BJ (cell line): ENCODE results near the gene AKR1E2. TPM values are rescaled to one million over a fixed set of nuclear protein-coding genes. Genes with fewer than 3 reads are reported as not detected.

Experiments
- CTCF ChIA-PET: fragments of 350-600 bp; formaldehyde crosslinking; extraction: SDS; loops from one replicate; lab custom pipeline; 2021; ENCODE audit warnings: antibody characterized with exemption, inconsistent platforms; lab: Yijun Ruan, JAX
- POLR2A ChIA-PET: fragments of 300-600 bp; sonication (Branson Sonifier 250); formaldehyde crosslinking; extraction: SDS; loops from one replicate; lab custom pipeline; 2021; ENCODE audit warnings: antibody characterized with exemption; lab: Charles Lee
- DNase-seq: peaks from one replicate; pipeline ENCODE4 v3.0.0-alpha.2; 2011; ENCODE audit warnings: low read depth
- H3K27me3 ChIP-seq: 2 replicates; pipeline ENCODE4 v1.6.0; 2011; ENCODE audit warnings: low read length; ENCODE audit not compliant: control insufficient read depth, insufficient read depth
- H3K36me3 ChIP-seq: 2 replicates; pipeline ENCODE4 v1.5.1; 2011; ENCODE audit warnings: low read length; ENCODE audit not compliant: control insufficient read depth, insufficient read depth
- H3K4me3 ChIP-seq: 2 replicates; pipeline ENCODE4 v1.5.1; 2011; ENCODE audit warnings: low read depth, mild to moderate bottlenecking, control low read depth, low read length
- polyA plus RNA-seq: library from polyadenylated mRNA; depleted of rRNA; stranded (reverse); fragments of >200 nt; gene quantifications from 2 replicates; pipeline ENCODE4 v1.2.3, GENCODE V29; 2011
- TF ChIP-seq, protein P1 (sequence below): IDR thresholded peaks from 2 replicates; pipeline ENCODE4 v1.5.1; 2011; ENCODE audit warnings: low read depth, mild to moderate bottlenecking, control low read depth, inconsistent platforms, low read length, moderate library complexity; ENCODE audit not compliant: insufficient read depth

Gene AKR1E2
- polyA plus RNA-seq, 1 experiment, result 3.3 TPM

- Histone ChIP-seq H3K27me3 (no peaks in the 10 kb centered on the region), H3K4me3 (no peak overlapping the region), H3K36me3 (no peaks in the 10 kb centered on the region)
- CTCF ChIA-PET, result interaction anchor here (1.1 to 1.4 kb wide), 2 partner anchors 21 to 33 kb away, joined by 3 read pairs; no protein-coding TSS in a partner anchor
- POLR2A ChIA-PET, result no interaction called here
- TF ChIP-seq, protein P1, sequence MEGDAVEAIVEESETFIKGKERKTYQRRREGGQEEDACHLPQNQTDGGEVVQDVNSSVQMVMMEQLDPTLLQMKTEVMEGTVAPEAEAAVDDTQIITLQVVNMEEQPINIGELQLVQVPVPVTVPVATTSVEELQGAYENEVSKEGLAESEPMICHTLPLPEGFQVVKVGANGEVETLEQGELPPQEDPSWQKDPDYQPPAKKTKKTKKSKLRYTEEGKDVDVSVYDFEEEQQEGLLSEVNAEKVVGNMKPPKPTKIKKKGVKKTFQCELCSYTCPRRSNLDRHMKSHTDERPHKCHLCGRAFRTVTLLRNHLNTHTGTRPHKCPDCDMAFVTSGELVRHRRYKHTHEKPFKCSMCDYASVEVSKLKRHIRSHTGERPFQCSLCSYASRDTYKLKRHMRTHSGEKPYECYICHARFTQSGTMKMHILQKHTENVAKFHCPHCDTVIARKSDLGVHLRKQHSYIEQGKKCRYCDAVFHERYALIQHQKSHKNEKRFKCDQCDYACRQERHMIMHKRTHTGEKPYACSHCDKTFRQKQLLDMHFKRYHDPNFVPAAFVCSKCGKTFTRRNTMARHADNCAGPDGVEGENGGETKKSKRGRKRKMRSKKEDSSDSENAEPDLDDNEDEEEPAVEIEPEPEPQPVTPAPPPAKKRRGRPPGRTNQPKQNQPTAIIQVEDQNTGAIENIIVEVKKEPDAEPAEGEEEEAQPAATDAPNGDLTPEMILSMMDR, result no peak
- DNase-seq, result no peak
Observed at GRCh38 chr10:4781955-4782354, 44.1 kb upstream of the AKR1E2 start.

GRCh38 chr10:4784667-4785333 is 41.2 kb upstream of the AKR1E2 start:
- Histone ChIP-seq H3K36me3 (no peaks in the 10 kb centered on the region), H3K4me3 (no peak overlapping the region), H3K27me3 (no peaks in the 10 kb centered on the region)
- CTCF ChIA-PET, result no interaction called here
- TF ChIP-seq, protein P1, result no peak
- POLR2A ChIA-PET, result no interaction called here
- no peak for DNase-seq

- ChIA-PET POLR2A (no interaction called here), CTCF (interaction anchor here (1.2 kb wide), 1 partner anchor 12 kb away, joined by 4 read pairs; no protein-coding TSS in a partner anchor)
- Histone ChIP-seq H3K27me3 (no peaks in the 10 kb centered on the region), H3K4me3 (no peak overlapping the region), H3K36me3 (no peaks in the 10 kb centered on the region)
- DNase-seq, result no peak
- TF ChIP-seq, protein P1, result no peak
Observed at GRCh38 chr10:4786043-4786839, 39.8 kb upstream of the AKR1E2 start.

DNA sequence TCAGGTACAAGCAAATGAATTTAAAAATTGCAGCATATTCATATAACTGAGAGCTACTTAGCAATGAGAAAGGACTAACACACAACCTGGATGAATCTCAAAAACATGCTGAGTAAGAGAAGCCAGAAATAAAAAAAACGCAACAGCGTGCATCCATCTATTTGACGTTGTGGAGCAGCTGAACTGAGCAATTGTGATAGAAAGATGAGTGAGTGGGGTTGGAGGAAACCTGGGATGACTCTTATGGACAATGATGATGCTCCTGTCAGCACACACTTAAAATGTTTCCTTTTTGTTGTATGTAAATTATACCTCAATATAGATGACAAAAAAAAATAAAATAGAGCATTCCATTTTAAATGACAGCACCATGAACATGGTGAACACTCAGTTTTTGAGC is 36.0 kb upstream of the AKR1E2 start:
- ChIA-PET CTCF (interaction anchor here (0.6 to 1.7 kb wide), 5 partner anchors 10 to 922 kb away, joined by 3 to 6 read pairs (median 3); no protein-coding TSS in a partner anchor), POLR2A (no interaction called here)
- TF ChIP-seq, protein P1, result no peak
- Histone ChIP-seq H3K27me3 (no peaks in the 10 kb centered on the region), H3K36me3 (no peaks in the 10 kb centered on the region), H3K4me3 (no peak overlapping the region)
- DNase-seq, result no peak

- DNase-seq, result no peak
- CTCF ChIA-PET, result interaction anchor here (0.6 to 1.7 kb wide), 4 partner anchors 10 to 359 kb away, joined by 3 to 6 read pairs (median 3); no protein-coding TSS in a partner anchor
- TF ChIP-seq, protein P1, result no peak
- Histone ChIP-seq H3K4me3 (no peak overlapping the region), H3K27me3 (no peaks in the 10 kb centered on the region), H3K36me3 (no peaks in the 10 kb centered on the region)
- POLR2A ChIA-PET, result no interaction called here
Observed at GRCh38 chr10:4790922-4791321, 35.1 kb upstream of the AKR1E2 start.
